ENCODE measurements around the gene CCDC201. TPM values are rescaled to one million over a fixed set of nuclear protein-coding genes. Genes with fewer than 3 reads are reported as not detected.

Gene CCDC201
- total RNA-seq, 1 experiment from 2014 or later: not detected

DNA sequence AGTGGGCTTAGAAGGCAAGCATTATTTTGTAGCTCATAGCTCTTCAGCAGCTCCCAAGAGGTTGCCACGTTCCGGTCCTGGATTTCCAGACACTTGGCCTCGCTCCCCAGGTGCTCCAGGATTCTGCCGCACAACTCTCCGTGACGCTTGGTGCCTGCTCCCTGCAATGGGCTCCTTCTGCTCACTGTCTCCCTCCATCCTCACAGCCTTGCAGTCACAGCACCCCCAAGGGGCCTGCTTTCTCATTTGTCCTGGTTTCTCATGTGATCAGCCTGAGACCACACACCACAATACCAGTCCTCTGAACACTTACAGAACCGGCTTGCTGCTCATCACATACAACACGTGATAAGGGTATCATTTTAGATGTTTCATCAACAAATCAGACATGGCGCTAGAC is 38.4 kb upstream of the CCDC201 start:
- no peak overlapping the region for H3K4me3 Mint-ChIP-seq
- peaks cover 23% of the 10 kb centered on the region for H3K27me3 Mint-ChIP-seq (ENCODE audit: low read depth)
- Histone ChIP-seq H3K14ac (ENCODE audit: insufficient read depth, low read length) (no peak overlapping the region), H3K9ac (ENCODE audit: extremely low read depth, insufficient read length, low read length) (no peak overlapping the region), H3K9me3 (ENCODE audit: control insufficient read depth, low read depth, low read length) (no peaks in the 10 kb centered on the region), H3K27ac (ENCODE audit: insufficient read length, low read depth, low read length) (no peak overlapping the region), H3K27me3 (ENCODE audit: insufficient read depth, low read length) (no peaks in the 10 kb centered on the region), H2BK15ac (ENCODE audit: low read depth, low read length) (no peak overlapping the region), H3K79me2 (ENCODE audit: insufficient read depth, low read length) (no peaks in the 10 kb centered on the region), H2BK120ac (ENCODE audit: low read depth, low read length, poor library complexity, severe bottlenecking) (no peak overlapping the region), H2BK20ac (ENCODE audit: low read depth, low read length, poor library complexity, severe bottlenecking) (no peak overlapping the region), H2BK5ac (ENCODE audit: insufficient read length, low read length) (no peak overlapping the region), H3K18ac (ENCODE audit: insufficient read length, low read depth, low read length) (no peak overlapping the region), H3K23me2 (ENCODE audit: insufficient read length, low read depth, low read length, poor library complexity, severe bottlenecking) (no peaks in the 10 kb centered on the region), H3K79me1 (ENCODE audit: insufficient read depth, low read depth, low read length, poor library complexity, severe bottlenecking) (no peaks in the 10 kb centered on the region), H4K91ac (ENCODE audit: insufficient read length, low read depth, low read length) (no peak overlapping the region), H4K5ac (ENCODE audit: insufficient read length, low read depth, low read length) (no peak overlapping the region), H4K8ac (replicated peaks; ENCODE audit: insufficient read length, low read depth, low read length) (no peak overlapping the region), H3K4ac (ENCODE audit: low read depth, low read length) (no peak overlapping the region), H2BK12ac (ENCODE audit: insufficient read length, low read depth, low read length) (no peak overlapping the region), H3K4me1 (ENCODE audit: insufficient read depth, low read length) (no peaks in the 10 kb centered on the region), H3K56ac (ENCODE audit: insufficient read length, low read depth, low read length) (no peak overlapping the region), H3K4me2 (ENCODE audit: insufficient read depth, insufficient read length, low read length) (no peak overlapping the region), H2AFZ (ENCODE audit: low read length) (no peak overlapping the region), H3K23ac (ENCODE audit: insufficient read length, low read depth, low read length) (no peak overlapping the region), H3T11ph (ENCODE audit: low read length) (no peak overlapping the region), H2AK5ac (ENCODE audit: insufficient read length, low read length) (no peak overlapping the region), H4K20me1 (ENCODE audit: control insufficient read depth, insufficient read depth, insufficient read length) (no peaks in the 10 kb centered on the region)
- TF ChIP-seq, protein P1, sequence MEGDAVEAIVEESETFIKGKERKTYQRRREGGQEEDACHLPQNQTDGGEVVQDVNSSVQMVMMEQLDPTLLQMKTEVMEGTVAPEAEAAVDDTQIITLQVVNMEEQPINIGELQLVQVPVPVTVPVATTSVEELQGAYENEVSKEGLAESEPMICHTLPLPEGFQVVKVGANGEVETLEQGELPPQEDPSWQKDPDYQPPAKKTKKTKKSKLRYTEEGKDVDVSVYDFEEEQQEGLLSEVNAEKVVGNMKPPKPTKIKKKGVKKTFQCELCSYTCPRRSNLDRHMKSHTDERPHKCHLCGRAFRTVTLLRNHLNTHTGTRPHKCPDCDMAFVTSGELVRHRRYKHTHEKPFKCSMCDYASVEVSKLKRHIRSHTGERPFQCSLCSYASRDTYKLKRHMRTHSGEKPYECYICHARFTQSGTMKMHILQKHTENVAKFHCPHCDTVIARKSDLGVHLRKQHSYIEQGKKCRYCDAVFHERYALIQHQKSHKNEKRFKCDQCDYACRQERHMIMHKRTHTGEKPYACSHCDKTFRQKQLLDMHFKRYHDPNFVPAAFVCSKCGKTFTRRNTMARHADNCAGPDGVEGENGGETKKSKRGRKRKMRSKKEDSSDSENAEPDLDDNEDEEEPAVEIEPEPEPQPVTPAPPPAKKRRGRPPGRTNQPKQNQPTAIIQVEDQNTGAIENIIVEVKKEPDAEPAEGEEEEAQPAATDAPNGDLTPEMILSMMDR (conservative IDR thresholded peaks at IDR 0.05): no peak
- no peak overlapping the region for H3K27ac Mint-ChIP-seq
- peaks cover under 1% of the 10 kb centered on the region in 2 experiments; a peak in 3 of 4 replicates for H3K4me1 Mint-ChIP-seq
- peaks cover 0 to 2% of the 10 kb centered on the region in 2 experiments; a peak in 1 of 5 replicates for H3K9me3 Mint-ChIP-seq
- WGBS (ENCODE audit: extremely low coverage, insufficient read length, low lambda C conversion rate): no CpG with 5 or more reads among the region's 9 CpGs
- H3K36me3 Mint-ChIP-seq (ENCODE audit: insufficient read depth in 1 of 3, low read depth in 3 of 3): peaks cover 0 to 17% (median 2%) of the 10 kb centered on the region in 3 experiments; a peak in 2 of 7 replicates
- no peak for DNase-seq

Measured in H9 (cell line).